ENCODE data around the gene TSTD1. TPM values are rescaled to one million over a fixed set of nuclear protein-coding genes. Genes with fewer than 3 reads are reported as not detected.
"Not testable (repeated sequence)": the region's sequence is repeated elsewhere in the genome, so short reads cannot be mapped to it uniquely, and the experiment has no call there.

Gene TSTD1
- total and polyA plus RNA-seq, 2 donors from 2014 or later, result 74.5 to 200 TPM

DNA sequence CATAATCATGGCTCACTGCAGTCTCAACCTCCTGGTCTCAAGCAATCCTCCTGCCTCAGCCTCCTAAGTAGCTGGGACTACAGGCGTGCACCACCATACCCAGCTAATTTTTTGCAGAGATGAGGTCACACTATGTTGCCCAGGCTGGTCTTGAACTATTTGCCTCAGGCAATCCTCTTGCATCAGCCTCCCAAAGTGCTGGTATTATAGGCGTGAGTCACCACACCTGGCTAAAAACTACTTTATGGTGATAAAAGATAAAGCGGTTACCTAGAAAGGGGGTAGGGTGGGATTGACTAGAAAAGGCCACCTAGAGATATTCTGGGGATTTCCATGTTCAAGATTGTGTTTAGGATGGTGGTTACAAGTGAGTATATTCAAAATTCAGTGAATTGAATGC, 5.0 kb downstream of the TSTD1 start:
- Histone ChIP-seq H3K27me3 (ENCODE audit: control insufficient read depth, insufficient read depth, low read length) (no peaks in the 10 kb centered on the region), H3K4me3 (ENCODE audit: low read length in 3 of 3) (no peak overlapping the region), H3K36me3 (ENCODE audit: control insufficient read depth in 2 of 3, insufficient read depth in 3 of 3, low read length in 3 of 3) (no peaks in the 10 kb centered on the region), H3K9me3 (ENCODE audit: control insufficient read depth in 2 of 3, insufficient read depth in 1 of 3, low read length in 3 of 3) (no peaks in the 10 kb centered on the region), H3K9ac (ENCODE audit: low read length in 3 of 3) (no peak overlapping the region), H3K27ac (ENCODE audit: low read depth in 2 of 2, low read length in 2 of 2) (no peak overlapping the region), H3K4me1 (ENCODE audit: control insufficient read depth in 2 of 3, insufficient read depth in 2 of 3, low read depth in 1 of 3, low read length in 3 of 3) (peaks cover 0 to 5% (median 2%) of the 10 kb centered on the region in 3 donors)
- intact Hi-C loops (cut with DNase I), result no loop called here
- TF ChIP-seq, protein P1, sequence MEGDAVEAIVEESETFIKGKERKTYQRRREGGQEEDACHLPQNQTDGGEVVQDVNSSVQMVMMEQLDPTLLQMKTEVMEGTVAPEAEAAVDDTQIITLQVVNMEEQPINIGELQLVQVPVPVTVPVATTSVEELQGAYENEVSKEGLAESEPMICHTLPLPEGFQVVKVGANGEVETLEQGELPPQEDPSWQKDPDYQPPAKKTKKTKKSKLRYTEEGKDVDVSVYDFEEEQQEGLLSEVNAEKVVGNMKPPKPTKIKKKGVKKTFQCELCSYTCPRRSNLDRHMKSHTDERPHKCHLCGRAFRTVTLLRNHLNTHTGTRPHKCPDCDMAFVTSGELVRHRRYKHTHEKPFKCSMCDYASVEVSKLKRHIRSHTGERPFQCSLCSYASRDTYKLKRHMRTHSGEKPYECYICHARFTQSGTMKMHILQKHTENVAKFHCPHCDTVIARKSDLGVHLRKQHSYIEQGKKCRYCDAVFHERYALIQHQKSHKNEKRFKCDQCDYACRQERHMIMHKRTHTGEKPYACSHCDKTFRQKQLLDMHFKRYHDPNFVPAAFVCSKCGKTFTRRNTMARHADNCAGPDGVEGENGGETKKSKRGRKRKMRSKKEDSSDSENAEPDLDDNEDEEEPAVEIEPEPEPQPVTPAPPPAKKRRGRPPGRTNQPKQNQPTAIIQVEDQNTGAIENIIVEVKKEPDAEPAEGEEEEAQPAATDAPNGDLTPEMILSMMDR (IDR thresholded peaks at IDR 0.05; ENCODE audit: borderline replicate concordance, extremely low read depth, insufficient read depth), result no peak
- no peak for DNase-seq
- no peak for FAIRE-seq

DNA sequence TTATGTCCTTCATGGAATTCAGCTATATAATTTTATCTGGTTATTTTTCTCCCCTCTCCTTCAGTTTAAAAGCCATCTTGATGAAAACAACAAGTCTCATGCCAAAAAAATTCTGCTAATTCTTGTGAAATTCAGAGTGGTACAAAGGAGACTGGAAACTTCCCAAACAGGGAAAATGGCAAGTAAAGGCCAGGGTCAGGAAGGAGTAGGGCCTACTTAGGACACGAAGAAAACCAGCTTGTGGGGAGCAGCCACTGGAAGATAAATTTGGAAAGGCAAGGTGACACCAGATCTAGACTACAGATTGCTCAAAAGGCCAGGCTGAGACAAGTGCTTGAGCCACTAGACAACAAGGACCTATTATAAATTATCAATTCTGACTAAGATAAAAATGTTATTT, 6.4 kb downstream of the TSTD1 start:
- H3K9ac ChIP-seq (ENCODE audit: low read length in 3 of 3), result no peak overlapping the region
- no peak overlapping the region for H3K27ac ChIP-seq (ENCODE audit: low read depth in 2 of 2, low read length in 2 of 2)
- H3K9me3 ChIP-seq (ENCODE audit: control insufficient read depth in 2 of 3, insufficient read depth in 1 of 3, low read length in 3 of 3), result no peaks in the 10 kb centered on the region
- TF ChIP-seq, protein P1 (IDR thresholded peaks at IDR 0.05; ENCODE audit: borderline replicate concordance, extremely low read depth, insufficient read depth), result no peak
- no peak for FAIRE-seq
- H3K4me1 ChIP-seq (ENCODE audit: control insufficient read depth in 2 of 3, insufficient read depth in 2 of 3, low read depth in 1 of 3, low read length in 3 of 3), result peaks cover 0 to 1% (median 0%) of the 10 kb centered on the region in 3 donors
- intact Hi-C loops (cut with DNase I), result no loop called here
- H3K36me3 ChIP-seq (ENCODE audit: control insufficient read depth in 2 of 3, insufficient read depth in 3 of 3, low read length in 3 of 3), result no peaks in the 10 kb centered on the region
- no peak overlapping the region for H3K4me3 ChIP-seq (ENCODE audit: low read length in 3 of 3)
- no peaks in the 10 kb centered on the region for H3K27me3 ChIP-seq (ENCODE audit: control insufficient read depth, insufficient read depth, low read length)
- no peak for DNase-seq

DNA sequence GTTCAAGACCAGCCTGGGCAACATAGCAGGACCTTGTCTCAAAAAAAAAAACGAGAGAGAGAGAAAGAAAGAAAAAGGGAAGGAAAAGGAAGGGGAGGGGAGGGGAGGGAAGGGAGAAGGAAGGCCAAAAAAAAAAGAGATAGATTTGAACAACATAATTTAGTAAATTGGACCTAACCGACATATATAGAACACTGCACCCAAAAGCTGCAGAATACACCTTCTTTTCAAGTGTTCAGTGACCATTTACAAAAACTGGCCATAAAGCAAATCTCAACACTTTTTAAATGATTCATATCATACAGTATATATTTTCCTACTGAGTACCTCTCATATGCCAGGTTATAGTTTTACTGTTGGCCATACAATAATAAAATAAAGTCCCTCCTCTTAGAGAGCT, 6.9 kb downstream of the TSTD1 start:
- DNase-seq, result no peak
- intact Hi-C loops (cut with DNase I), result no loop called here

DNA sequence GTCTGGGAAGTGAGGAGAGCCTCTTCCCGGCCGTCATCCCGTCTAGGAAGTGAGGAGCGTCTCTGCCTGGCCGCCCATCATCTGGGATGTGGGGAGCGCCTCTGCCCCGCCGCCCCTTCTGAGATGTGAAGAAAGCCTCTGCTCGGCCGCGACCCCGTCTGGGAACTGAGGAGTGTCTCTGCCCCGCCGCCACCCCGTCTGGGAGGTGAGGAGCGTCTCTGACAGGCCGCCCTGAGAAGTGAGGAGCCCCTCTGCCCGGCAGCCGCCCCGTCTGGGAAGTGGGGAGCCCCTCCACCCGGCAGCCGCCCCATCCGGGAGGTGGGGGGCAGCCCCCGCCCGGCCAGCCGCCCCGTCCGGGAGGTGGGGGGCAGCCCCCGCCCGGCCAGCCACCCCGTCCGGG, 9.3 kb downstream of the TSTD1 start:
- H3K36me3 ChIP-seq (ENCODE audit: control insufficient read depth in 2 of 3, insufficient read depth in 3 of 3, low read length in 3 of 3); H3K4me1 ChIP-seq (ENCODE audit: control insufficient read depth in 2 of 3, insufficient read depth in 2 of 3, low read depth in 1 of 3, low read length in 3 of 3); H3K27ac ChIP-seq (ENCODE audit: low read depth in 2 of 2, low read length in 2 of 2); H3K9me3 ChIP-seq (ENCODE audit: control insufficient read depth in 2 of 3, insufficient read depth in 1 of 3, low read length in 3 of 3); H3K4me3 ChIP-seq (ENCODE audit: low read length in 3 of 3); FAIRE-seq; H3K9ac ChIP-seq (ENCODE audit: low read length in 3 of 3); intact Hi-C loops (cut with DNase I); H3K27me3 ChIP-seq (ENCODE audit: control insufficient read depth, insufficient read depth, low read length); DNase-seq: not testable (repeated sequence)

More for the DNA sequence above, 6.9 kb downstream of the TSTD1 start:
- Histone ChIP-seq H3K4me1 (ENCODE audit: control insufficient read depth in 2 of 3, insufficient read depth in 2 of 3, low read depth in 1 of 3, low read length in 3 of 3) (no peaks in the 10 kb centered on the region), H3K27me3 (ENCODE audit: control insufficient read depth, insufficient read depth, low read length) (no peaks in the 10 kb centered on the region), H3K9me3 (ENCODE audit: control insufficient read depth in 2 of 3, insufficient read depth in 1 of 3, low read length in 3 of 3) (no peaks in the 10 kb centered on the region), H3K27ac (ENCODE audit: low read depth in 2 of 2, low read length in 2 of 2) (no peak overlapping the region), H3K4me3 (ENCODE audit: low read length in 3 of 3) (no peak overlapping the region), H3K36me3 (ENCODE audit: control insufficient read depth in 2 of 3, insufficient read depth in 3 of 3, low read length in 3 of 3) (no peaks in the 10 kb centered on the region), H3K9ac (ENCODE audit: low read length in 3 of 3) (no peak overlapping the region)
- TF ChIP-seq, protein P1 (IDR thresholded peaks at IDR 0.05; ENCODE audit: borderline replicate concordance, extremely low read depth, insufficient read depth), result no peak
- FAIRE-seq, result no peak

DNA sequence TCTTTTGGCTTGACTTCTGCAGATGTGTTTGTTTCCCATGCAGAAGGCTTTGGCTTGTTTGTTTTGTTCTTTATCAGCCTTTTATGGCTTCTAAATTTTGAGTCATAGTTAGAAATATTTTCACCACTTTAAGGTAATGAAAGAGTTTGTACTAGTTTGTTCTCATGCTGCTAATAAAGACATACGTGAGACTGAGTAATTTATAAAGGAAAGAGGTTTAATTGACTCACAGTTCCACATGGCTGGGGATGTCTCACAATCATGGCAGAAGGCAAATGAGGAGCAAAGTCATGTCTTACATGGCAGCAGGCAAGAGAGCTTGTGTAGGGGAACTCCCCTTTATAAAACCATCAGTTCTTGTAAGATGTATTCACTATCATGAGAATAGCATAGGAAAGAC, 11.8 kb downstream of the TSTD1 start:
- H3K27ac ChIP-seq (ENCODE audit: low read depth in 2 of 2, low read length in 2 of 2), result not testable (repeated sequence)

DNA sequence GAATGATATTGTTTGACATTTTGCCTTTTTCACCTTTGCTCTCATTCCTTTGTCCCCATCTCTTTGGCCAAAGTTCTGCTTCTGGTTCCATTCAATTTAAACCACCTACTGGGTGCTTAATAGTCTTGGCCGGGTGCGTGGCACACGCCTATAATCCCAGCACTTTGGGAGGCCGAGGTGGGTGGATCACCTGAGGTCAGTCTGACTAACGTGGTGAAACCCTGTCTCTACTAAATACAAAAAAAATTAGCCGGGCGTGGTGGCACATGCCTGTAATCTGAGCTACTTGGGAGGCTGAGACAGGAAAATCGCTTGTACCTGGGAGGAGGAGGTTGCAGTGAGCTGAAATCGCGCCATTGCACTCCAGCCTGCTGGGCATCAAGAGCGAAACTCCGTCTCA, 16.3 kb downstream of the TSTD1 start:
- H3K36me3 ChIP-seq (ENCODE audit: control insufficient read depth in 2 of 3, insufficient read depth in 3 of 3, low read length in 3 of 3); DNase-seq; H3K27me3 ChIP-seq (ENCODE audit: control insufficient read depth, insufficient read depth, low read length); intact Hi-C loops (cut with DNase I); H3K27ac ChIP-seq (ENCODE audit: low read depth in 2 of 2, low read length in 2 of 2); H3K9me3 ChIP-seq (ENCODE audit: control insufficient read depth in 2 of 3, insufficient read depth in 1 of 3, low read length in 3 of 3); H3K9ac ChIP-seq (ENCODE audit: low read length in 3 of 3); FAIRE-seq; H3K4me3 ChIP-seq (ENCODE audit: low read length in 3 of 3): not testable (repeated sequence)
- peaks cover 0 to 14% (median 11%) of the 10 kb centered on the region in 3 donors for H3K4me1 ChIP-seq (ENCODE audit: control insufficient read depth in 2 of 3, insufficient read depth in 2 of 3, low read depth in 1 of 3, low read length in 3 of 3)

More for the DNA sequence above, 11.8 kb downstream of the TSTD1 start:
- DNase-seq; H3K9me3 ChIP-seq (ENCODE audit: control insufficient read depth in 2 of 3, insufficient read depth in 1 of 3, low read length in 3 of 3); H3K9ac ChIP-seq (ENCODE audit: low read length in 3 of 3); intact Hi-C loops (cut with DNase I); H3K4me1 ChIP-seq (ENCODE audit: control insufficient read depth in 2 of 3, insufficient read depth in 2 of 3, low read depth in 1 of 3, low read length in 3 of 3); H3K4me3 ChIP-seq (ENCODE audit: low read length in 3 of 3); FAIRE-seq; H3K36me3 ChIP-seq (ENCODE audit: control insufficient read depth in 2 of 3, insufficient read depth in 3 of 3, low read length in 3 of 3); H3K27me3 ChIP-seq (ENCODE audit: control insufficient read depth, insufficient read depth, low read length): not testable (repeated sequence)

Data from kidney (tissue), 14 donors.